GM19452 (cell line): Measurements from ENCODE around the gene KCTD17.
"Not testable (repeated sequence)": the region's sequence is repeated elsewhere in the genome, so short reads cannot be mapped to it uniquely, and the experiment has no call there.

ENCODE experiments used
- ATAC-seq: cut with Tn5 transposase; IDR thresholded peaks from one replicate; pipeline ENCODE4 v1.9.1; 2021; ENCODE audit not compliant: unreplicated experiment

KCTD17 gene

GRCh38 chr22:37059876-37060449 is 8.4 kb downstream of the KCTD17 start:
- ATAC-seq, result no peak

GRCh38 chr22:37060801-37061610 is 9.5 kb downstream of the KCTD17 start:
- no peak for ATAC-seq

GRCh38 chr22:37061611-37062375 is 10.3 kb downstream of the KCTD17 start:
- no peak for ATAC-seq

GRCh38 chr22:37062376-37062675 is 10.8 kb downstream of the KCTD17 start:
- no peak for ATAC-seq

DNA sequence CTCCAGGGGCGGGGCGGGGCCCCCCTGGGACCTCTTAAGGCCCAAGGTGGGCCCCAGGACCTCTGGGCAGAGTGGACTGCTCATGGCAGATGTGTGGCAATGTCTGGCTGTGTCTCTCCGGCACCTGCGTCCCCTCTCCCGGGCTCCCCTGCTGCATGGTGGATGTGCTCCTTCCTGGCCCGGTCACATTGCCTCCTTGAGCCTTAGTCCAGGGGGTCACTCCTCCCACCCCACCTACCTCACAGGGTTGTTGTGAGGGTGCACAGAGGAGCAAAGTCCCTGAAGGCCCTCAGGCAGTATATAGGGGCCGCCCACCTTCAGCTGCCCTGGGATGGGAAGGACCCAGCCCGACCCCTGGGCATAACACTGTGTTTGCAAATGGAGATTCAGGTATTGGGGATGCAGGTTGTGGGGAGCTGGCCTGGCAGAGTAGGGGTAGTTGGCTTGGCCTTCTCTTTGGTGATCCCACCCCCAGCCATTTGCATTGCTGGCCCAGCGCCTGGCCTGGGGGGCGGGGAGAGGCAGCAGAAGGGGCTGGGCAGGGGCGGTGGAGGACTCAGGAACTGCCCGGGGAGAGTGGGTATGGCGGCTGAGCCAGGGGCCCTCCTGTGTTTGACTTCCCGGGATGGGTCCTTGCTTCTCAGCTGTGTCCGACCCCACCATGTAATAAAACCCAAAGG is 11.3 kb downstream of the KCTD17 start:
- ATAC-seq, result no peak

- no peak for ATAC-seq
Measured at GRCh38 chr22:37063431-37064420, 12.2 kb downstream of the KCTD17 start.

DNA sequence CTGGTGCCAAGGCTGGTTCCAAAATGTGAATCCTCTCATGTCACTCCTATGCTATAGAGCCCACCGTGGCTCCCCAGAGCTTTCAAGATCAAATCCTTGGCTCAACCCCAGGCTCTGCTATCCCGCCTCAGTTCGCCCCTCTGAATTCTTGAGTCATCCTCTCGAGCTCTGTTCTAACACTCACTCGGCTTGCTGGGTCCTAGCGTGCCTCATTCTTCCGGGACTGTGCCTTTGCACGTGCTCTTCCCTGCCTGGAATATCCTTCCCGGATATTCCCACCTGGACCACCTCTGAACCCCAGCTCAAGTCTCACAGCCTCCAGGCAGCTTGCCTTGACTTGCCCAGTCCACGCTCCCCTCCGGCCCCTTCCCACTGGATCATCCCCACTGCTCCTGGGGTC is 13.0 kb downstream of the KCTD17 start:
- no peak for ATAC-seq

- ATAC-seq, result no peak
Measured at GRCh38 chr22:37065180-37065579, 13.6 kb downstream of the KCTD17 start.

DNA sequence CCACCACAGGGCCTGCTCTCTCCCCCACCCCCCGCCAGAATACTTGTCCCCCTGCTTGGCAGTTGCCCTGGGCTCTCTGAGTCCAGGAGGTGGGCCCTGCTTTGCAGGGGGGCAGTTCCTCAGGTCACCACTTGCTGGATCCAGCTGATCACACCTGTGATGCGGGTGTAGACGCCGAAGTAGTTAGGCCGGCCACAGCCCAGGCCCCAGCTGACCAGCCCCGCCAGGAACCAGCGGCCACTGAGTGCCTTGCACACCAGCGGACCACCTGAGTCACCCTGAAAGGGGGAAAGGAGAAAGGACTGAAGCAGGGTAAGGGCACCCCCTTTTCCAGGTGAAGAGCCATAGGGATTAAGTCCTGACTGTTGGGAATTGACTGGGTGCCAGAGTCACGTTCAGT is 14.4 kb downstream of the KCTD17 start:
- no peak for ATAC-seq

GRCh38 chr22:37067428-37067827 is 15.9 kb downstream of the KCTD17 start:
- ATAC-seq, result no peak

DNA sequence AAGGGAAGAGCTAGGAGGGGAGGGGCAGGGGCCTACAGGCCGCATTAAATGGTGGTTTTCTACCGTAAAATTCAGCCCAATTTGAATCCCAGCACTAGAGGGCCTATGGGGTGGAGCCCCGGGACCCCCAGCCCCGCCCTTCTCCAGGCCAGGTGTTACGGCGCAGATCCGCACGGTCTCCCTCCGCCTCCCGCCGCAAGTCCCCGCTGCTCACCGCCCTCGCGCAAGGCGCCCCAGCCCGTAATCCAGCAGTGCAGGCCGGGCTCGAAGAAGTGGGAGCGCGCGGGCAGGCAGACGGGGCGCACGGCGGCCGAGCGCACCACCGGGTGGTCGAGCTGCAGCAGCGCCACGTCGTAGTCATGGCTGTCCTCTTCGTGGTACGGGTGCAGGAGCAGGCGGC is 17.3 kb downstream of the KCTD17 start:
- no peak for ATAC-seq

DNA sequence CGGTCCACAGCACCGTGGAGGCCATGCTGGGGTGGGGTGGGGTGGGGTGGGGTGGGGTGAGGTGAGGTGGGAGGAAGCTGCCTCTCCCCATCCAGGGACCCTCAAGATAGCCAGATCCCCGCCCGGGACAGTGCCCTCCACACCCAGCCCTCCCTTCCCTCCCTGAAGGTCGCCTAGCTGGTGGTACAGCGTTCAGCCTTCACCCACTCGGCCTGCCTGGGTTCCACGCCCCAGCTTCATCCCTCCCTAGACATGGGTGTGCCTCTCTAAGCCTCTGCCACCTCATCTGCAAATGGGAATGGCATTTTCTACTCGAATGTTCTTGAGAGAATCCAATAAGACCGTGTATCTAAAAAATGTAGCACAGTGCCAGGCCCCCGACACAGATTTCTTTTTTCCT is 17.8 kb downstream of the KCTD17 start:
- ATAC-seq, result no peak

DNA sequence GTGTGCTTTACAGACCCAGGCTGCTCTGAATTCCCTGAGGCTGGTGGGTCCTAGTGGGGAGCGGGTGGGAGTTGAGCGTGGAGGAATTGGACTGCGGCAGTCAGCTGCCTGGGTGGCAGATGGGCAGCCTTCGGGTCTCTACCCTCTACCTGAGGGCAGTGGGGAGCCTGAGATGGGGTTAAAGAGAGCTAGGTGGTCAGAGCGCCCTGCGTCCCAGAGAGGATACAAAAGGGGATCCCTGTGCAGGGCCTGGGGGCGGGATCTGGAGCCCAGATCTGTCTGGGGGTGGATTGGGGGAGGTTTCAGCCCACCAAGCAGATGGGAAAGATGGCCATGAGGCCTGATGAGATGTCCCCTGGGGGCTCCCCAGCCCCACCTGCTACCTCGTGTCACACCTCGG is 18.2 kb downstream of the KCTD17 start:
- no peak for ATAC-seq

GRCh38 chr22:37070334-37070733 is 18.8 kb downstream of the KCTD17 start:
- ATAC-seq, result no peak

DNA sequence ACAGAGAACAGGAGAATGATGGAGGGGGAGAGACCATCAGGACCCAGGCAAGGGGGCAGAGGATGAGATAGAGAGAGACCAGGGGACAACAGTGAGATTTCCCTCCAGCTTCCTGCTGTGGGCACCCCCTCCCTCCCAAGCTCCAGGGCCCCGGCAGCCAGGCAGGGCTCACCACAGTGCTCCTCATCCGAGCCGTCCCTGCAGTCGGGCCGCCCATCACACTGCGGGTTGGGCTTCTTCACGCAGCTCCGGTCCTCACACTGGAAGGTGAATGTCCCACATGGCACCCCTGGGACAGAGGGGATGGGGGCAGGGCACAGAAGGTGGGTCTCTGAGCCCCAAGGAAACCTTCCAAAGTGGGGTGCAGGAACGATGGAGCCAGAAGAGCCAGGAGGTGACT is 19.2 kb downstream of the KCTD17 start:
- ATAC-seq, result no peak

DNA sequence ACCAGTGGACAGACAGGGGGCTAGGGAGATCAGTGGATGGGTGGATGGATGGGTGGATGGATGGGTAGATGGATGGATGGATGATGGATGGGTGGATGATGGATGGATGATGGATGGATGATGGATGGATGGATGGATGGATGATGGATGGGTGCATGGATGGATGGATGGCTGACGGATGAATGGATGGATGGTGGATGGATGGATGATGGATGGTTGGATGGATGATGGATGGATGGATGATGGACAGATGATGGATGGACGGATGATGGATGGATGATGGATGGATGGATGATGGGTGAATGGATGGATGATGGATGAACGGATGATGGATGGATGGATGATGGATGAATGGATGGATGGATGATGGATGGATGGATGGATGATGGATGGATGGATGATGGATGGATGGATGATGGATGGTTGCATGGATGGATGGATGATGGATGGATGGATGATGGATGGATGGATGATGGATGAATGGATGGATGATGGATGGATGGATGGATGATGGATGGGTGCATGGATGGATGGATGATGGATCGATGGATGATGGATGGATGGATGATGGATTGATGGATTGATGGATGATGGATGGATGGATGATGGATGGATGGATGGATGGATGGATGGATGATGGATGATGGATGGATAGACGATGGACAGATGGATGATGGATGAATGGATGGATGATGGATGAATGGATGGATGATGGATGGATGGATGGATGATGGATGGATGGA is 20.5 kb downstream of the KCTD17 start:
- ATAC-seq, result not testable (repeated sequence)

DNA sequence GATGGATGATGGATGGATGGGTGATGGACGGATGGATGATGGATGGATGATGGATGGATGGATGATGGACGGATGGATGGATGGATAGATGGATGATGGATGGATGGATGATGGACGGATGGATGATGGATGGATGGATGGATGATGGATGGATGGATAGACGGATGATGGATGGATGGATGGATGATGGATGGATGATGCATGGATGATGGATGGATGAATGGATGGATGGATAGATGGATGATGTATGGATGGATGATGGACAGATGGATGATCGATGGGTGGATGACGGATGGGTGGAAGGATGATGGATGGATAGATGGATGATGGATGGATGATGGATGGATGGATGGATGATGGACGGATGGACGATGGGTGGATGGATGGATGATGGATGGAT is 21.1 kb downstream of the KCTD17 start:
- no peak for ATAC-seq

DNA sequence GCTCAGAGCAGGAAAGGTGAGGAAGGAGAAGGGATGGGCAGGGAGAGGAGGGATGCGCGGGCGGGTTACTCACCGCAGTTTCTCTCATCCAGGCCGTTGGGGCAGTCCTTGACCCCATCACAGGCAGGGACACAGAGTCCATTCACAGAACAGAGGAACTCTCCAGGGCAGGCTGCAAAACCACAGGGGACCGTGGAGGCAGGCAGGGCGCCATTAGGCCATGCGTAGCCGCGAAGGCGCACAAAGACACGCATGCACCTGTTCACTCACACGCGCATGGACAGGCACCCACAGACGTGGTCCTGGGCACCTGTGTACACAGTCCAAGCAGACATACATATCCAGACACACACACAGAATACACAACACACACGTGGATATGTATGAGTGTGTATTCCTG is 23.0 kb downstream of the KCTD17 start:
- ATAC-seq, result no peak

- ATAC-seq, result no peak
Measured at GRCh38 chr22:37075046-37075445, 23.5 kb downstream of the KCTD17 start.
